GM19468 (cell line): Measurements from ENCODE around the gene DTYMK.
"Not testable (repeated sequence)": the region's sequence is repeated elsewhere in the genome, so short reads cannot be mapped to it uniquely, and the experiment has no call there.

Experiments
- ATAC-seq: cut with Tn5 transposase; IDR thresholded peaks from one replicate; pipeline ENCODE4 v1.9.1; 2021; ENCODE audit warnings: mild to moderate bottlenecking, moderate library complexity, moderate number of reproducible peaks; ENCODE audit not compliant: unreplicated experiment; ENCODE audit errors: extremely low read depth

Gene DTYMK

DNA sequence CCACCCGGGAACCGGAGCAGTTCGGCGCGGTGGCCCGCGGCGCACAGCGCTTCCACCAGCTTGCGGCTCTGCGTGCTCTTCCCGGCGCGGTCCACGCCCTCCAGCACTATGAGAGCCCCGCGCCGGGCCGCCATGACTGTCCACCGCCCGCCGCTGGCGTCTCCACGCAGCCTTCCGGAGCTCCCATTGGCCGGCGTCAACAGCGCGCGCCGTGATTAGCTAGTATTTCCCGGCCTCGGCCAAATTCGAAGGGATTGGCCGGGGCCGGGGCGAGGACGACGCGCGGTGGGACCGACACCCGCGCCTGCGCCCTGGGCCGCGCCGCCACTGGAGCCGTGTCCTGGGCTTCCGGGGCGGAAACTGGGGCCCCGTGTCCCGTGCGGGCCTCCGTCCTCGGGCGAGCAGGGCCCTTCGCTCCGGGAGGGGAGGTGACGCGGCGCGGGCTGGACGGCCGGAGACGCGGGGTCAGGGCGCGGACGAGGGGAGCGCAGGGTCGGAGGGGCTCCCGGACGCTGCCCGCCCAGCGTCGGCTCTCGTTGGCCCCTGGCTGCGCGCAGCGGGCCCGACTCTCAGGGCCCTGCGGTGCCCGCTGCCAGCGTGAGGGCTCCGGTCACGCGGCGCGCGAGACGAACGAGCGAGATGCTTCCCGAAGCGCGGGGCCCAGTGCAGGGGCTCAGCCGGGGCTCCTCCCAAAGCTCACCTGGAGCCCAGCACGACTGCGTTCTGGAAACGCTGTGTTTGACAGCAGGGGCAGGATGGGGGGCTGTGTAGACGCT, at the start of gene DTYMK:
TSS of gene DTYMK (minus strand) at position 166 of the 776 bp plus-strand sequence. CDS start at position 134, 32 bp downstream.
- peak; percentile 90 for ATAC-seq

GRCh38 chr2:241736111-241736510, 49.5 kb upstream of the DTYMK start:
- ATAC-seq: no peak

GRCh38 chr2:241734467-241735208, 48.0 kb upstream of the DTYMK start, which contains the start of gene D2HGDH:
Gene D2HGDH, plus strand, starts transcription at chr2:241734630. Its CDS starts 595 bp downstream, at chr2:241735225.
- ATAC-seq: peak; percentile 33

- no peak for ATAC-seq
These were observed 47.5 kb upstream of the DTYMK start for GRCh38 chr2:241734208-241734466.

GRCh38 chr2:241733391-241734207, 47.0 kb upstream of the DTYMK start:
- no peak for ATAC-seq

GRCh38 chr2:241732513-241733186, 46.0 kb upstream of the DTYMK start:
- not testable (repeated sequence) for ATAC-seq

- no peak for ATAC-seq
These were observed 44.2 kb upstream of the DTYMK start for GRCh38 chr2:241730671-241731293.

DNA sequence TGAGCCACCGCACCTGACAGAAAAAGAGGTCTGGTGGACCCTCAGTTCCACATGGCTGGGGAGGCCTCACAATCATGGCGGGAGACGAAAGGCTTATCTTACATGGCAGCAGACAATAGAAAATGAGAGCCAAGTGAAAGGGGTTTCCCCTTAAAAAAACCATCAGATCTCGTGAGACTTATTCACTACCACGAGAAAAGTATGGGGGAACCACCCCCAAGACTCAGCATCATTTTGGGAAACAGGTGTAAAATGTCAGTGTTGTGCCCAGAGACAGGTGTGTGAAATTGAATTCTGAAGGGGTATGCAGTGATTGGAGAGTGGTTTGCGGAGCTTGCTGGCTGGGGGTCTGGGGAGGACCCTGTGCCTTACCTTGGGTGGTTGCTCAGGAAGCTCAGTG, 43.3 kb upstream of the DTYMK start:
- no peak for ATAC-seq

DNA sequence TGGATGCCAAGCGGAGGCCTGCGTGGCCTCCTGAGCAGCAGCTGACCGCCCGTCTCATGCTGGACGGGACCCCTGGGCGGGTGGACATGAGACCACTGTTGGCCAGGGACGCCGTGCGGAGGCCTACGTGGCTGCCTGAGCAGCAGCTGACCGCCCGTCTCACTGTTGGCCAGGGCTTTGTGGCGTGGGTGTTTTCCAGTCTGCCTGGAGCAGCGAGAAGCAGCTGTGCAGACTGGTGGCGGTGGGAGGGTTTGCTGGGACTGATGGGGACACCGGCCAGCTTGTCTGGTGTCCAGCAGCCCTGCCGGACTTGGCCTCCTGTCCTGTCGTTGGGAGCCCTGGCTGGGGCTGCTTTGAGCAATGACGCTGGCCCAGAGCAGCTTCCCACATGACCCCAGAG, 42.0 kb upstream of the DTYMK start:
- no peak for ATAC-seq

DNA sequence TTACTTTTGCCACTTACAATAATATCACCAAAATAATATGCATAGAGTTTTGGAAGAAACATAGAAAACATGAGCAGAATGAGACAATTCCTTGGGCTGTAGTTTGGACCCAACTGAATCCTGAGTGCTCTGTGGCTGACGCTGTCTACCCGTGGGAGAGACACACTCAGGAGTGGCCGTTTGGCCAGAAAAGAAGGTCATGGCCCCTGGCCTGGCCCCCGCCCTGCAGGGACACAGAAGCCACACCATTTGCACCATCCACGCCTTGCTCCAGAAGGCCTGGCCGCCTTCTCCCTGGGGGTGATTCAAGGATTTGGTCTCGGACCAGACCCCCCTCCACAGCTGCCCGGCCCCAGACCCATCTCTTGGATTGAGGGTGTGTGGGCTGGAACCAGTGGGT, 41.4 kb upstream of the DTYMK start:
- no peak for ATAC-seq

- no peak for ATAC-seq
These were observed 39.8 kb upstream of the DTYMK start for GRCh38 chr2:241726459-241726858.

GRCh38 chr2:241724975-241725870, 38.6 kb upstream of the DTYMK start:
- ATAC-seq: no peak

DNA sequence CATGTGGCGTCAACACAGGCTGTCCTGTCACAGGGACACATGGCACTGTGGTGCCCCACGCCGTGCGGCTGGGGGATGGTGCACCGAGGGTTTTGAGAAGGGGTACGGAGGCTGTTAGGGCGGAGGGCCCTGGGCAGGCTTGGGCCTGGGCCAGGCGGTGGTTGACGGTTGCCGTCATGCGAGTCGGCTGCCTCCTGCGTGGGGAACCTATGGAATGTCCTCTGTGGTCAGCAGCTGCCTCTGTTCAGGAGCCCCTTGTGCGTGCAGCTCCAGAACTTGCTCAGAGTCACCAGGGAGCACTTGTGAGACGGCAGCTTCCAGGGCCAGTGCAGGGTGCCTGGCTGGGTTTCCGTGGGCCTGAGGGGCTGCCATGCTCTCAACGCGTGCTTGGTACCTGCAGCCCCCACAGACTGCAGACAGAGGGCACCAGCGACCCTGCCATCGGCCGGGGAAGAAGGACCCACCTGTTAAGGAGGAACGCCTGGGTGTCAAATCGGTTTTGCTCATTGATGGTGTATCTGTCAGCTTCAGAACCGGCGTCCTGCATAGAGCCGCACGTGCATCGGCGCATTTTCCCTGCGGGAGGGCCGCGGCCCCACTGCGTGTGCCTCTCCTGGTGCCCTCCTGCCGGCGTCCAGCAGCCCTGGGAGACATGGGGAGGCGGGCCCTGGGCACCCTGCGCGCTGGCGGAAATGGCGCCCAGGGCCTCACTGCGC, 37.8 kb upstream of the DTYMK start:
- no peak for ATAC-seq

- ATAC-seq: no peak
These were observed 36.4 kb upstream of the DTYMK start for GRCh38 chr2:241722896-241723454.

DNA sequence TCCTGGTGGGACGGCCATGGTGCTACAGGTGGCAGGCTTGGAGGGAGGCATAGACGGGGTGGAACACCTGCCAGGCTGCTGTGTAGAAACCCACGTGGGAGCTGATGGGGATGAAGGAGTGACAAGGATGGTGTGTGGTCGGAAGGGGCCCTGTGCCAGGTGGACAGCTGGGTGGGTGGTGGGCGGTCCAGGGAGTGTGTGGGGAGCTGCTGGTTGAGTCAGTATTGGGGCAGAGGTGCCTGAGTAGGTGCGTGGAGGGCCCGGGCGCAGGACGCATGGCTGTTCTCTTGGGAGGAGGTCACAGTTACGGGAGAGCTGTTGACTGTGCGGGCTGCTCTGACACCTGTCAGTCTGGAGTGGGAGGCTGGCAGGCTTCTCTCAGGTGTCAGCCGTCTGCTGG, 35.2 kb upstream of the DTYMK start:
- no peak for ATAC-seq

DNA sequence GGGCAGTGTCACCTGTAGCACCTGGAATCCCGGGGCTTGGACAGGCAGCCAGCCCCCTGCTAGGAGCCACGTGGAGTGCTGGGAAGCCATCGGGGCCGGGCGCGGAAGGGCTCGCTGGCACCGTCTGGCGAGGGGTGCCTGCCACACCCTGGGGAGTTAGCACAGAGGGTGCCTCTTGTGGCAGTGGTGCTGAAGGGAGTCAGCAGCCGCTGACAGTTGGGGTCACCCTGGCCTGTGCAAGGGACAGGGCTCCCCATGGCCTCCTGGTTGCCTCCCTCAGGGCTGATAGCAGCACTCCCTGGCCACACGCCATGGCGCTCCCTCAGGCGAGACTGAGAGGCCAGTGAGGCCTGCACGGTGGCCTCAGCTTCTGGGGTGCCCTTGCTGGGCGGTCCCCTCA, 33.9 kb upstream of the DTYMK start:
- no peak for ATAC-seq

DNA sequence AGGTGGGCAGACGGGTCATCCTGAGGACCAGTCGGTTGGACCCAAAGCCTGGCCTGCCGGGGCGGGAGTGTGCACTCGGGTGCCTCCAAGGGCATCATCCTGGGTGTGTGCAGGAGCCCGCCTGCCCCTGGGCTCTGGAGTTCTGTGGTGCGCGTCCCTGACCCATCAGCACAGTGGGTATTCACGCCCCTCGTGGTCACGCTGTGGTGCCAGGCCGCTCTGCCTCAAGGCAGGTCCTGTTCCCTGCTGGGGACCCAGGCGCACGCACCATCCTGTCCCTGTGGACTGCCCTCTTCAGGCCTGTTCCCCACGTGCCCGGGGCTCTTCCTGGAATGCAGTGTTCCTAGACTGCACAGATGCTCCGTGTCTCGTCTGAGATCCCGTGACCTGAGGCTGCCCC, 33.5 kb upstream of the DTYMK start:
- no peak for ATAC-seq

GRCh38 chr2:241719093-241719492, 32.5 kb upstream of the DTYMK start:
- no peak for ATAC-seq
